CD4-positive, alpha-beta T cell treated with Interleukin-17A for 4 hours (primary cell): Measurements from ENCODE around the gene TCERG1L.

ENCODE experiments used
- DNase-seq: peaks from one replicate; pipeline ENCODE4 v3.0.0-alpha.2; 2020; ENCODE audit warnings: mixed read lengths

Gene TCERG1L

DNA sequence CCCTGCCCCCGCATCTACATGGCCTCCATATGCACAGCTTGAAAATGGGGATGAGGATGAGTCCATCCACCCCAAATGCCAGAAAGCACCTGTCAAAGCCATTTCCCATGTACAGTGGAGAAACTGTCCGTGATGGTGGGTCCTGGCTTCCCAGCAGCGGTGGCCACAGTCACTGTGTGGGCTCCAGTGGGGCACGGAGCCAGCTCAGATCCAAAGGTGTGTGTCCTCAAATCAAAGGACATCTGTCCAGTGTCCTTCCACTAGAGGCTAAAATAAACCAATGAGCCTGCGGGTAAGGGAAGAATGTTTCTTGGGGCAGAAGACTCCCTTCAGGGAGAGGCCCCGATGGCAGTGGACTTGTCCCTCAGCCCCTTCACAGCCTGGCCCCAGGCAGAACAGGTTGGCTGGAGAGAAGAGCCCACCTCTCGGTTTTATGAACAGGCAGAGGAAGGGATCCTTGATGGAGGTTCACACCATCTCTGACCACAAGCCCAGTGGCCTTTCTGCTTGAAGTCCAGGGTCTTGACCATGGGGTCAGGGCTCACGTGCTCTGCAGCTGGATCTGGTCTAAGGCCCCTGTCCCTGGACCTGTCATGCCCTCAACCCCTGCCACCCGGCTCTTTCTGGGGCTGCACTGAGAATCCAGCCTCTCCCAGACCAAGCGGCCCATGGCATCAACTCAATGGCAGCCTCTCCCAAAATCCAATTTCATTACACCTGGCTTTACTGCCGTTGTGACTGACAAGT lies 106.9 kb downstream of the TCERG1L start:
- DNase-seq: no peak

DNA sequence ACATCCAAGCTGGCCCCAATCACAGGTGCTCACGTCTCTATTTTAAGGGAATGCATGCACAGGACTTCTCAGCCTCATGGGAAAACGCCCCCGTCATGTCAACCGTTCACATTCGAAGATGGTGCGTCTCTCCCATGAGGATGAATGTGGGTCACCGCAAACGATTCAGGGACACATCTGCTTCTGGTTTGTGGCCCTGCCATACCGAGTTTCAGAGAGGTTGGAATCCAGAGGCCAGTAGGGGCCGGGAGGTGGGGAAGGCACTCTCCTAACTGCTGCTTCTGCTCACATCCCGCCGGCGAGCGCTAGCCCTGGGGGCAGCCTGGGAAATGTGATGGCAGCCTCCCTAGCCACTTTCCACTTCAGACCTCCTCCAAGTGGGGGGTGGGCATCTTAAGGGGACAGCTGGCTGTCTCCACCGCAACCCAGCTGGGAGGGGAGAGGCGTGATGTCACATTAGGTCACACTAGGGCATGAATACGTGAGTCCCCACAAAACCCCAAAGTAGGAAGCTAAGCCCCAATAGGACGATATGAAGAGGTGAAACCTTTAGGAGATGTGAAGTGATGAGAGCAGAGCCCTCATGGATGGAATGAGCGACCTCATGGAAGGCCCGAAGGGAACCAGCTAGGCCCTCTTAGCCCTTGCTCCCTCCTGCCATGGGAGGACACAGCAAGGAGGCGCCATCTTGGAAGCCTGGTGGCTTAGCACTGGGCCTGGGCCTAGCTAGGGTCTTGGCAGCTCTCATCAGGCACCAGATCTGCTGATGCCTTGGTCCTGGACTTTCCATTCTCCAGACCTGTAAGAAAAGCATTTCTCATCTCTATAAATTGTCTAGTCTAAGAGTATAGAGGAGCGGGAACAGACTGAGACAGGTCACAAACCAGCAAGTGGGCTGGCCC lies 107.8 kb downstream of the TCERG1L start:
- DNase-seq: no peak

DNA sequence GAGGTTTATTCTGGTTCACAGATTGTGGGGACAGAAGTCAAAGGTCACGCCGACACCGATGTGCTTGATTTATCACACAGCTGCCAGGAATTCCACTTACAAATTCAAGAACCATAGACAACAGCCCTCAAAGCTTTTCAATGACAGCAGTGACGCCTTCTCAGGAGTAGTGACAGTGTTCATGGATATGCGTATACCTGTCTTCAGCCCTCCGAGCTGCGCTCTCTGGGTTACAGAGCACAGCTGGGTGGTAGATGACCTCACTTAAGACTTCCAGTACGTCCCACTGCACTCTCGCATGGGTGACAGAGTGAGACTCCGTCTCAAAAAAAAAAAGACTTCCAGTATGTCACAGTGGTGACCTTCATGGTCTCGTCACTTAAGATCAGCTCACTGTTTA lies 108.5 kb downstream of the TCERG1L start:
- no peak for DNase-seq

DNA sequence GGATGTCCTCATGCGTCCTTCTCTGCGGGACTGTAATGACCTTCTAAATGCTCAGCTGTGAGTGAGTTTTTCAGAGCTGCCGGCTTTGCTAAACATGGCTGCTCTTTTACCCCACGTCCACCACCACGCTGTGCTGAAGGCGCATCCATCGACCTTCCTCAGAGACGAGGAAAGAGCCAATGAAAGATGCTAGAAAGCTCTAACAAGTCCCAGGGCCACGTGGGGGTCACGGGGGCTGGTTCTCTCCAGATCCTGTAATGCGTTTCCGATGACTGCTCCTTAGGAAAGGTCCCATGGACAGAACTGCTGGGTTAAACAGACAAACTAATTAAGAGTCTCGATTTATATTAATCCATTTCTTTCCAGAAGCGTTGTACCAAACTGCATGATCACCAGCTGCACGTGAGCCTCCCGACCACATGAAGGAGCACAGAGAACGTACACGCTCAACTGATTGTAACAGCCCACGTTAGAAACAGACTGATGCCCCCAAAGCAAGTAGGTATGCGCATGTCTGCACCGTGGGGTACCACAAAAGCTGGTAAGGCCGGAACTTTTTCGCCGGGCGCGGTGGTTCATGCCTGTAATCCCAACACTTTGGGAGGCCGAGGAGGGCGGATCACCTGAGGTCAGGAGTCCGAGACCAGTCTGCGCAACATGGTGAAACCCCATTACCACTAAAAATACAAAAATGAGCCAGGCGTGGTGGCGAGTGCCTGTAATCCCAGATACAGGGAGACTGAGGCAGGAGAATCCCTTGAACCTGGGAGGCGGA lies 109.6 kb downstream of the TCERG1L start:
- DNase-seq: no peak

DNA sequence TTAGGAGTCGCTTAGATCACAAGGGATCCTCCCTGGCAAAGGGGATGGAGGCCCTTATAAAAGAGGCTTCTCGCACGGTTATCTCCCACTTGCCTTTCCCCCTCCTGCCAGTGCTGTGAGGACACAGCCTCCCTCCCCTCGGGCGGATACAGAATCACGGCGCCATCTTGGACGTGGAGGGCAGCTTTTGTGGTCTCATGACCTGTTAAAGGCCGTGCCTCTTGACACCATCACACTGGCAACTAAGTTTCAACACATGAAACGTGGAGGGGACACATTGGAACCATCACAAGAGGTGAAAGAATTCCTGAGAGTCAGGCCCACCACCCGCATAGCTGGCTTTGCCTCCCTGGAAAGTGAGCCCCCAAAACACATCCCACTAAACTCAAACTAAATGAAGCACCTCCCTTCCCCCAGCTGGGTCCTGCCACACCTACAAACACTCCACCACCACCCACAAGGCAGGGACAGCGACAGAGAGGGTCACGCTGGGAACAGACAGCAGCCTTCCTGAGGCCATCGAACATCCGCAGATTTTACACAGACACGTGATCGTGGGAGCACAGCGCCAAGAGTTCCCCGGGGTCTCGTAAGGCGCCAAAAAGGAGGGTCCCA lies 110.6 kb downstream of the TCERG1L start:
- no peak for DNase-seq

DNA sequence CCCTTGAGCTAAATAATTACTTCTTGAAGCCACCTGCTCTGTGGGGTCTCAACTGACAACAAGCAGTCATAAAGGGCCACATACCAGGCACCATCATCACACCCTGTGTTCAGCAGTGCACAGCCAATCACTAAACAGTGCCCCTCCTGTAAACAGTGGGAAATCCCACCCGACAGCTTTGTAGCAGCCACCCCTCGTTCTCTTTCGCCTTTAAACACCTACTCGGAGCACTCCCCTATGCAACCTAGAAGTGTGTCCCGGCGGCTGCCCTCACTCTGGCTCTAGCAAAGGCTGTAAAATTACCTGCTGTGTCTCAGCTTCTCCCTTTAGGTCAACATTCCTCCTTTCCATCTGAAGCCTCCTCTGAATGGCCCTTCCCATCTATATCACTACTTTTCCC lies 111.9 kb downstream of the TCERG1L start:
- DNase-seq: no peak

DNA sequence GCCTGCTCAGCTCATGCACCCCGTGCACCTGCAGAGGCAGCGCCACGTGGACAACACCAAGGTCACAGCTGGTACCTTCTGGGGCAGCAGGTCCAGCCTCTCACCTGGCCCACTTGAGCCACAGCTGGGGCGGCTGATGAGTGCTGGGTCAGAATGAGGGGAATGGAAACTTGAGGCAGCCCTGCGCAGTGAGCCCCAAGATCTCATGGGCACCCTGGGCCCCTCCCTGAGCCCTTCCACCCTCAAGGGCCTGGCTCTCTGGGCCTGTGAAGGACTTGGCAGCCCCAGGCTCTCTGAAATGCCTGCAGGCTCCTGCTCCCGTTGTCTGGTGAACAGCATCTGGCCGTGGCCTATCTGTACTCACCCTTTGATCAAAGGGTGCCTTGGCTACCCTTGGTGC lies 112.7 kb downstream of the TCERG1L start:
- no peak for DNase-seq

DNA sequence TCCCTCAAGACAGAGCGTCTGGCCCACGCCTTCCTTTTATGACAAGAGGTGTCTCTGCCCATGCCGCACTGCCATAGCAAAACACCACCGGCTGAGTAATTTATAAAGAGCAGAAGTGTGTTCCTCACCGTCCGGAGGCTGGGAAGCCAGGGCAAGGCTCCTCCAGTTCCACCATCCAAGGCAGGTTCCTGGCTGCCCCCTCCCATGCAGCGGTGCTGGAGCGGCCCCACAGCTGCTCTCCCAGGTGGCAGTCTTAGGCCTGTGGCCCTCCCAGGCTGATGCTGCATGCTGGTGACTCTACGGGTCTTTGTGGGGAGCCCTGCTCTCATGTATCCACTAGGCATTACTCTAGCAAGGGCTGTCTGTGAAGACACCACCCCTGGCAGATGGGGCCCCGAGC lies 113.1 kb downstream of the TCERG1L start:
- DNase-seq: no peak

DNA sequence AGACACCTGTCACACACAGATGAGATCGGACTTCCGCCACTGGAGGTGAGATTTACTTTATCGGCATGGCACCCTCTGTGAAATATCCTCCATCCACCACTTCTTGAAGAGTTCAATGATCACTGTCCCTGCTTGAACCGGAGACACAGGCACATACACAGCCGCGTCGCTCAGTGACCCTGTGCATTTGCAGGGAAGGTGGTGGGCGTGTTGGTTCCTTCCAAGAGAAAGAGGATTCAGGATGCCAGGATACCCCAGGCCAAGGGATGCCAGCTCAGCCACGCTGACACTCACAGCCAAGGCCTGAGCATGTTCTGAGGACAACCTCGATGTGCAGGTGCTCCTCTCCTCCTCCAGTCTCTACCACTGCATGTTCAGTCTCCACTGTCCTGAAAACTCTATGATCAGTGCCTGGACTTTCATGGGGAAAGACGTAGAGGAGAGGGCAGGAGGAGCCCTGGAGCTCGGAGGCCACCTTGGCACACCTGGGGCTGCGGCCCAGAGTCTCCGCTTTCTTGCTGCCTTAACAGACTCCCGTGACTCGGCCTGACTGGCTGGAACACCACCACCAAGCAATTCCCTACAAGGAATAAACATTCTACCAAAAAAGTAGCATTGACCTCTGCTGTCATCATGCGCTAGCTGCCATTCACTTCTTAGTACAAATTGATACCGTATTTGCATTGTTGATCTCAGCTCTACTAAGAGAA lies 115.2 kb downstream of the TCERG1L start:
- no peak for DNase-seq

DNA sequence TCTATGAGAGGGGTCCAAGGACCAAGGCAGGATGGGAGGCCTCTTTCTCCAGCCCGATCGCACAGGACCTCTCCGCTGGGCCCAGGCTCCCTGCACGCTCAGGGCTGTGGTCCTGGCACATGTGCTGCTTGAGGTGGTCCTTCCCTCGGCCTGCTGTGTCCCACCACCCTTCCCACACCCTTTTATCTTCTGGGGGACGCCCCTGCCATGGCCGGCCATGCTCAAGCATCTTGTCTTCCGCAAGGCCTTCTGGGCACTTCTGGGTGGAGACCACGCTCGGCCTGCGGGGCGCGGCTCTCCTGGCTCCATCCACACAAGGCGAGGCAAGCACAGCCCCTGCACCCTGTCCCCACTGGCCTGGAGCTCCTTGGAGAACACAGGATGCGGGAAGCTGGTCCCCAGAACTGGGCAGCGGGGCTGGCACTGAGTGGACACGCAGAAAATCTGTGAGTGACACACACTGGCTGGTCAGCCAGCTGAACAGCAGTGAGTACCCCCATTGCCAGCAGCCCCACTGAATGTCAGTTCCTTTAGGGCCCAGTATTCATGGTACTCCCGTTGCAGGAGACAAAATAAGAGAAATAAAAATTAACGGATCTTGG lies 115.9 kb downstream of the TCERG1L start:
- no peak for DNase-seq

DNA sequence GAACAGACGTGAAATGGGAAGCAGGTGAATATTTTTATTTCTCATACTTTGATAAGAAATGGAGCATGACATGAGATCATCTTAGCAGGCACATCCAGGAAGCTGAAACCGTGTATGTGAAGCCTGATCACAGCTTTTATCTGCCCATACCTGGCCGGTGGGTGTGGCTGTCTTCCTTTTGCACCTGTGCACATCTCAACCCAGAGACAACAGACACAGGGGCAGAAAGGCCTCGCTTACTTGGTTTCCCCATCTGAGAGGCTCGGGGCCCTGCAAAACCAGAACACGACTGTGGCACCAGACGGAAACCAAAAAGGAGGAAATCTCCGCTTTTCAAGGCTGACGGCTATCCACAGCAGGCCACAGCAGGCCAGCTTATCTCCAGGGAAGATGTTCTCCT lies 116.4 kb downstream of the TCERG1L start:
- no peak for DNase-seq

DNA sequence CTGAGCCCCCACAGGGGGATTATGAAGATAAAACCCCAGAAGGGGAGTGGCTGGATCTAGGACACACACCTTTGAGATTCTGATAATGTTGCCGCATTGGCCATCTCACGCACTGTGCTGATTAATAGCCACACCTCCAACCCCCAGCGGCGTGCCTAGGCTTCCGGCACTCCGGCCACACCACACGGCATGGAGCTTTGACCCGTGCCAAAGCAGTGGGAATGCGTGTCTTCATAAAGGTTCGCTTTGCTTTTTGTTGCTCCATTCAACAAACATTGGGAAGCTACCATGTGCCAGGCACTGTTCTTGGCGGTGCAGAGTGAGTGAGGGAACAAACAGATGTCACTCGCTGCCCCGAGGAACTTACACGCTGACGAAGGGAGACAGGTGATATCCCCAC lies 117.6 kb downstream of the TCERG1L start:
- DNase-seq: no peak

DNA sequence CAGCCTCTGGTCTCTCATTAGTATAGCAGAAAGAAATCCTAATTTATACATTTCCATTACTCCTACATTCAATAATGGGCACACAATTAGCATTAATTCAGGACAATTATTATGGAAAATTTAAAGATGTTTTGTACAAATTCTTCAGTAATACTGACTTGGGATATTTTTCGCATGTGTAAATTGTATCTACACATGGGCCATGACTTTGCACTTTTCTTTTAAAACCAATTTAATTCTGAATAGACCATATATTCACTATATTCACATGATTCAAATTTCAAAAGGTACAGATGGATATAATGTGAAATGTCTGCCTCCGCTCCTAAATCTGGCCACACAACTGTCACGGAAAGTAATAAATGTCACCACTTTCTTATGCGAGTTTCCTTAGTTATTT lies 123.0 kb downstream of the TCERG1L start:
- no peak for DNase-seq

DNA sequence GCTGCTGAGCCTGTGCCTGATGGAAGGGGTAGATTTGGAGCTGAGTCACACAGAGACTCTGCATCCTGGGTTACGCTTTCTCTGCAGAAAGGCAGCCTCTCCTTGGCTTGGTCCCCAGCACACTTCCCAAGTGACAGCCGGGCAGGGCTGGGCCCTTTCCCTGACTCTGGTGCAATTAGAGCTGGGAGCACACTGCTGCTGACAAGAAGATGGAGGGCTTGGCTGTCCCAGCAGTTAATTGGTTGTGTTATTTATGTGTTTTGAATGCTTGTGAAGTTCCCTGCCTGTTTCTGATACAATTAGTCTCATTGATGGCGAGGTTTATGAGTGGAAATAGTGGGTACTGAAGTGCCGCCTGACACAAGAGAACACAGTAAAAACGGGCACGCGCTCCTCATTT lies 123.6 kb downstream of the TCERG1L start:
- no peak for DNase-seq

DNA sequence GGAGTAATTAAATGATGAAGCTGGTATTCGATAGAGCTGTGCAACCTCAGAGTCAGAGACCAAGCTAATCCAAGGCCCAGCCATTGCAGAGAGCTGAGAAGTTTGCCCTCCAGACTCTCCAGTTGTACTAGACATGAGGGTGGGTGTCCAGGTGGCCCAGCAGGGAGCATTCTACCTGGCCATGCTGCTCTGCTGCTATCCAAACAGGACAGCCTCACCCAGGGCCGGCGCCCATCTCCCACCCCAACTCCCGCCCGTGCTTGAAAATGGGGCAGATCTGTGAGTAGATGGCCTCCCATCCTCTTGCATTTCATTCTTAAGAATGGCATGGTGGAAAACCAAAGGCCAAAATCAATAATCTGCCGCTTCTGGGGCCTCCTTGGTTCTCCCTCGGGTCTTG lies 124.2 kb downstream of the TCERG1L start:
- DNase-seq: no peak

DNA sequence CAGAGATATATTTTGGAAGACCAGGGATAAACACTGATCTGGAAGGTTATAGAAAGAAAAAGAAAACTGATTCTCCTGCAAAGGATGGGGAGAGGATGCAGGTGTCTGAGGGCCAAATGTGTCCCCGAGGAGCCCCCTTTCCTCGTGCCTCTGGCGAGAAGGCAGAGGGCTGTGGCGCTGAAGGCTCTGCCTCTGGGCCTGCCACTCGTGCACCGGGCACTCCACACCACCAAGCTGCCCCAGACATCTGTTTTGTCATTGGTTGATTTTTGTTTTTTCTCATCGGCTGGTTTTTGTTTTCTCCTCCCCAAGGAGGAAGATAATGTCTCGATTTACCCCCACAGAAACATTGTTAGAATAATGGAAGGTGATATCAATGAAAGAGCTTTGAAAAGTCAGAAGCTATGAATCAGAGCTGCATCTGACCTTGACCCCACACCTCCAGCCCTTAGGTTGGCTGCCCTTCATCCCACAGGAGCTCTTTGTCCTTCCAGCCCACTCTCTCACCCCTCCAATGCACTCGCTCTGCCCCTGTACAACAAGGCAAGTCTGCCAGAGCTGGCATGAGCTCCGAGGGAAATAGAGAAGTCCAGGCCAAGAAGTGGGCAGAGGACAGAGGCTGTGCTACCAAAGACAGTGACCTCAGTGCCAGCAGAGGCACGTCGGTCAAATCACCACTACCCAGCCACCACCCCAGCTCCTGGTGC lies 124.8 kb downstream of the TCERG1L start:
- no peak for DNase-seq

DNA sequence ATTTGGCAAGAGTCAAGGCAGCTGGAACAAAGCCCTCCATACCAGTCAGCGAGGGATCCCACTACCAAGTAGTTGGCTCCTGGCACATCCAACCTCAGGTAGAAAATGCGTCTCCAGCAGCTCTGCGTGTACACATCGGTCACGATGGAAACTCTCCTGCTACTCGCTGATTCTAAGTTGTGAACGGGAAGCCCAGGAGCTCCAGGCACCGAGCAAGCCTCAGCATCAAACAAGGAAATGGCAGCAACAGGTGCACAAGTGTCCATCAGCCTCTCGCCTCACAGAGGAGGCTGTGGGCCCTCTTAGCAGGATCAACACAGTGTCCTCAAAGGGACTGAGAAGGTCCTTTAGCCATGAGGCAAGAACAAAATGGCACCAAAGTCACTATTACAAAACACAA lies 127.0 kb downstream of the TCERG1L start:
- no peak for DNase-seq

DNA sequence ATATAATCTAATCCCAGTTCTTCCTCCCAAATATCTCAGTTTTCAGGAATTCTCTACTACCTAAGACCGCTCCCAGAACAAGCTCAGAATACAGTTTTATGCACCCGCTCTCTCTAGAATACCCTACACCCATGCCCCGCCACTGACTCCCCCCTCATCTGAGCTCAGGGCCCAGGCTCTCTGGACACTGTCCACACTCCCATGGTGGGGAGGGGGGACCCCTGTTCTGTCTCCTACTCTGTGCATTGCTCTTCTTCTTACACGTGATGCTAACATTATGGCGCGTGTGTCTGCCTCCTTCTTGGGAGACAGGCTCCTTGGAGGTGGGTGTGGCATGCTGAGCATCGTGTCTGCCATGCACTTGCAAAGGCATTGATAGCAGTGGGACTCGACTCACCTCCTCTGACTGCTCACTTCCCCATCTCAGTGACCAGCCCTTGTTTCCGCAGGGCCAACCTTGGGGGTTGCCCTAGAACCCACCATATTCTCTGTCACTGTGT lies 127.9 kb downstream of the TCERG1L start:
- no peak for DNase-seq

DNA sequence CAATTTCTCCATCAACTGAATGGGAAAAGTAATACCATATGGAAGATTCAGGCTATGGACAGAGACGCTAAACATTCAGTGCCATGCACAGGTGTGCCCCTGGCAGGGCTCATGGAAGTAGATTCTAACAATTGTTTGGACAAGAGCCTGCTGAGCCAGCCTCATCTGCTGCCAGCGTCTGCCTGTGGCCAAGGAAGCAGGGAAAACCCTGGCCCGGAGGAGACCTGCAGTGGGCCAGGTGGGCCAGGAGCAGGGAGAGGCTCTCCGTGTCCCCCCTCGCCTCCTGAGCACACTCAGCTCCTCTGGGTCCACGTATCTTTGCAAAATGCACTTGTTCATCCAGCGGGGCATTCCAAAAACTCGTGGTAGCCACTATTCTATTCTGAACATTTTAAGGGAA lies 130.1 kb downstream of the TCERG1L start:
- no peak for DNase-seq

DNA sequence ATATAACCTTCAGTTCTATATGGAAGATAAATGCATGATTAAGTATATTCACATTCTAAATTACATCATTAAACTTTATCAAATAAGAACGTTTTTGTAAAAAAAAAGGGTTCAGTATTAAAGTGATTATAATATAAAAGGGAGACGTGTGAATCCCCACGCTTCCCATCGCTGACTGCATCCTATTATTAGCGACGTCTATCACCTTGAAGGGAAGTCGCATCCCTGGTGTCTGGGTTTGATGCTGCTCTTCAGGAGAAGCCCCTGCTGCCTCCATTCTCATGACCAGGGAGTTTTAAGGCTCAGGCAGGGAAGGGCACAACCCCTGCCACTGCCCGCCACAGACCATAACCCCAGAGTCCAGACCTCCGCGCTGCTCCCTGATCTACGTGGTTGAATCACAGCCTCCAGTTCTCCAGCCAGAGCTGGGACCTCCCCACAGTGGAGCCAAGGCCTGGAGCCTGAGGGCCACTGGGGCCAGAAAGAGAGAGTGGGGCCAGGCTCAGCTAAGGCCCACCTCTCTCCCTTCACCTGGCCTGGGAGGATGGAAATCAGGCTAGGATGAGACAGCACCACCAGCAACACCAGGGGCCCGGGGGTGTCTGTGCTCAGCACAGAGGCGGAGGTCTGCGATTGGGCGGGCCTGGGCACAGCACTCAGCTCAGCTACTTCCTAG lies 130.6 kb downstream of the TCERG1L start:
- DNase-seq: no peak

DNA sequence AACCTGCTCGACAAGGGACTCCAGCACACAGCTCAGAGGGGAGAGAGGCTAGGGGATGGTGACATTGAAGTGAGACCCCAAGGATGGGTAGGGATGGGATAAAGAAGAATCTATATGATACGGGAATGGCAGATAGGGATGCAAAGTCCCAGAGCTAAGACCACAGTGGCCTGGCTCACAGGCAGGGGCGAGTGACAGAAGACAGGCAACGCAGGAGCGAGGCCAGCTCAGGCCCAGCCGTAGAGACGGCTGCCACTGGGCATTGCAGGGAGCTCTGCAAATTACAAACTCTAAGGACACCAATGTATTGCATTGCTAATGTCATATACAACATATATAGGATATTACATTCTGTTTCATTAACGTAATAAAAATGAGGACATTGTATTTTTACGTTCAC lies 131.4 kb downstream of the TCERG1L start:
- DNase-seq: no peak
